ENCODE measurements around the gene SLC22A23.

Gene SLC22A23

DNA sequence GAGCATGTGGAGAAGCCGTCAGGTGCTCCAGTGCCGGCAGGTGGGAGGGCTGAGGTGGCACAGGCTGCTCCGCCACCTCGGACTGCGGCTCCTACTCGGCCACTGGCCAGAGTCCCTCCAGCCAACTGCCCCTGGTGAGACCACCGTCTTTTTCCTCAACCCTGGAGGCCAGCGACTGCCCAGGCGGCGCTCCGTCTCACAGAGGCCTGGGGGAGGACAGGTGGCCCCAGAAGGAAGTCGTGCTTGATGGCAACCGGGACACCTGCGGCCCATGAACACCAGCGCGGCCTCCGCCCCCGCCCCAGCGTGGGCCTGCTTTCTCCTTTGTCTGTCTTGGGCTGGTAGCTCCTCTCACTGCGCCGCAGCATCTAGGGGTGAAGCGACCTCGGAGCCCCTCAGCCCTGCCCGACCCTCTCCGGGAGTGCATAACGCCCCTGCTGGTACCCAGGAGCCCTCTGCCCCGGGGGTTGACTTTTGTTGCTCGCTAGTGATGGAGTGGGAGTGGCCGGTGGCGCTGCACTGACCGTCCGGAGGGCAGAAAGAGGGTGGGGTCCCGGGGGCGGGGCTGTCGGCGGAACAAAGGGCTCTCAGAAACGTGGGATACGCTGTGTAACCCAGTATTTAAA is 228.7 kb downstream of the SLC22A23 start:
- no peak overlapping the region for H3K27ac ChIP-seq (ENCODE audit: low read length)
- no peak for DNase-seq

DNA sequence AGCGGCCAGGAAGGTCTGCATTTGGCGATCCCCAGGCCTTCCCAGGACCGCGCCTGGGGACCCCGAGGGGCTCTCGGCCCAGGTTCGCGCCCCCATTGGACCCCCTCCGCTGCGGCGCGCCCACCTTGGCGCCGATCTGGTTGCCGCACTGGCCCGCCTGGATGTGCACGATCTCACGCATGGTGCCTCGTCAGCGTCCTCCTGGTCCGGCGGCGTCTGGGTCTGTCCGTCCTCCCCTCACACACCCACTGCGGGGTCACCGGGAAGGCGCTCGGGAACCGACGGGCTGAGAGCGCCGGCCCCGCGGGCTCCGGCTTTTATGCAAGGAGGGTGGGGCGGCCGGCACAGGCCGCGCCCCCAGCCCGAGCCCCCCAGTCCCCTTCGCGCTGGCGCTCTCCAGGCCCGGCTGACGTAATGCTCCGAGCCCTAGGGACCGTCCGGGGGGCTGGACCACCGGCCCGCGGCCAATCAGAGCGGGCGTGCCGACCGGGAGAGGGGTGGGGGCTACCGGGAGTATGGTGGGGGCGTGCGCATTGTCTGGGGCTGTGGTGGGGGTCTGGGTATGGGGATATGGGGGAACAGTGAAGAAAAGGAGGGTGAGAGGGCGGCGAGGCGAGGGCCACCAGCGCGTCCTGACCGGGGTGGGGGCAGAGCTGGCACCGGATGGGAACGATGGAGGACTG is 229.3 kb downstream of the SLC22A23 start, which contains the start of gene TUBB2B:
TUBB2B (minus strand) TSS at position 291 of the 683 bp plus-strand sequence; CDS start at position 181, 110 bp downstream.
- Histone ChIP-seq H3K4me1 (ENCODE audit: insufficient read depth, low read length) (no peaks in the 10 kb centered on the region), H3K4me2 (ENCODE audit: insufficient read depth, low read length) (no peak within 1 kb of the TSS), H3K9ac (ENCODE audit: low read depth, low read length) (no peak within 1 kb of the TSS), H3K9me3 (ENCODE audit: insufficient read depth, low read length, severe bottlenecking) (no peaks in the 10 kb centered on the region), H2AFZ (ENCODE audit: low read depth, low read length) (no peak within 1 kb of the TSS), H3K27me3 (ENCODE audit: insufficient read depth, low read length, poor library complexity) (peaks cover 9% of the 10 kb centered on the region), H3K36me3 (ENCODE audit: insufficient read depth, low read length) (no peaks in the 10 kb centered on the region), H3K4me3 (ENCODE audit: low read depth in 1 of 2, low read length in 2 of 2) (no peak within 1 kb of the TSS), H3K27ac (ENCODE audit: low read length) (no peak within 1 kb of the TSS), H4K20me1 (ENCODE audit: insufficient read depth, low read length) (no peaks in the 10 kb centered on the region), H3K79me2 (ENCODE audit: insufficient read depth, low read length) (no peaks in the 10 kb centered on the region)
- ATAC-seq (ENCODE audit: insufficient read depth, low read depth) (no peak), DNase-seq (no peak)
- no peak for TF ChIP-seq EZH2 (IDR thresholded peaks at IDR 0.05; ENCODE audit: borderline replicate concordance, low read depth, low read length, severe bottlenecking)
- TF ChIP-seq, protein P1, sequence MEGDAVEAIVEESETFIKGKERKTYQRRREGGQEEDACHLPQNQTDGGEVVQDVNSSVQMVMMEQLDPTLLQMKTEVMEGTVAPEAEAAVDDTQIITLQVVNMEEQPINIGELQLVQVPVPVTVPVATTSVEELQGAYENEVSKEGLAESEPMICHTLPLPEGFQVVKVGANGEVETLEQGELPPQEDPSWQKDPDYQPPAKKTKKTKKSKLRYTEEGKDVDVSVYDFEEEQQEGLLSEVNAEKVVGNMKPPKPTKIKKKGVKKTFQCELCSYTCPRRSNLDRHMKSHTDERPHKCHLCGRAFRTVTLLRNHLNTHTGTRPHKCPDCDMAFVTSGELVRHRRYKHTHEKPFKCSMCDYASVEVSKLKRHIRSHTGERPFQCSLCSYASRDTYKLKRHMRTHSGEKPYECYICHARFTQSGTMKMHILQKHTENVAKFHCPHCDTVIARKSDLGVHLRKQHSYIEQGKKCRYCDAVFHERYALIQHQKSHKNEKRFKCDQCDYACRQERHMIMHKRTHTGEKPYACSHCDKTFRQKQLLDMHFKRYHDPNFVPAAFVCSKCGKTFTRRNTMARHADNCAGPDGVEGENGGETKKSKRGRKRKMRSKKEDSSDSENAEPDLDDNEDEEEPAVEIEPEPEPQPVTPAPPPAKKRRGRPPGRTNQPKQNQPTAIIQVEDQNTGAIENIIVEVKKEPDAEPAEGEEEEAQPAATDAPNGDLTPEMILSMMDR (IDR thresholded peaks at IDR 0.05; ENCODE audit: borderline replicate concordance, extremely low read depth, low read length, poor library complexity, severe bottlenecking) = no peak

More for the DNA sequence above, 228.7 kb downstream of the SLC22A23 start:
- Histone ChIP-seq H4K20me1 (ENCODE audit: insufficient read depth, low read length) (no peaks in the 10 kb centered on the region), H3K4me1 (ENCODE audit: insufficient read depth, low read length) (no peaks in the 10 kb centered on the region), H3K4me3 (ENCODE audit: low read depth in 1 of 2, low read length in 2 of 2) (no peak overlapping the region), H3K9me3 (ENCODE audit: insufficient read depth, low read length, severe bottlenecking) (no peaks in the 10 kb centered on the region), H3K36me3 (ENCODE audit: insufficient read depth, low read length) (no peaks in the 10 kb centered on the region), H2AFZ (ENCODE audit: low read depth, low read length) (no peak overlapping the region), H3K4me2 (ENCODE audit: insufficient read depth, low read length) (no peak overlapping the region), H3K27me3 (ENCODE audit: insufficient read depth, low read length, poor library complexity) (peaks cover 9% of the 10 kb centered on the region), H3K79me2 (ENCODE audit: insufficient read depth, low read length) (no peaks in the 10 kb centered on the region), H3K9ac (ENCODE audit: low read depth, low read length) (no peak overlapping the region)
- no peak for ATAC-seq (ENCODE audit: insufficient read depth, low read depth)
- TF ChIP-seq, protein P1 (IDR thresholded peaks at IDR 0.05; ENCODE audit: borderline replicate concordance, extremely low read depth, low read length, poor library complexity, severe bottlenecking) = no peak
- TF ChIP-seq EZH2 (IDR thresholded peaks at IDR 0.05; ENCODE audit: borderline replicate concordance, low read depth, low read length, severe bottlenecking) = no peak

DNA sequence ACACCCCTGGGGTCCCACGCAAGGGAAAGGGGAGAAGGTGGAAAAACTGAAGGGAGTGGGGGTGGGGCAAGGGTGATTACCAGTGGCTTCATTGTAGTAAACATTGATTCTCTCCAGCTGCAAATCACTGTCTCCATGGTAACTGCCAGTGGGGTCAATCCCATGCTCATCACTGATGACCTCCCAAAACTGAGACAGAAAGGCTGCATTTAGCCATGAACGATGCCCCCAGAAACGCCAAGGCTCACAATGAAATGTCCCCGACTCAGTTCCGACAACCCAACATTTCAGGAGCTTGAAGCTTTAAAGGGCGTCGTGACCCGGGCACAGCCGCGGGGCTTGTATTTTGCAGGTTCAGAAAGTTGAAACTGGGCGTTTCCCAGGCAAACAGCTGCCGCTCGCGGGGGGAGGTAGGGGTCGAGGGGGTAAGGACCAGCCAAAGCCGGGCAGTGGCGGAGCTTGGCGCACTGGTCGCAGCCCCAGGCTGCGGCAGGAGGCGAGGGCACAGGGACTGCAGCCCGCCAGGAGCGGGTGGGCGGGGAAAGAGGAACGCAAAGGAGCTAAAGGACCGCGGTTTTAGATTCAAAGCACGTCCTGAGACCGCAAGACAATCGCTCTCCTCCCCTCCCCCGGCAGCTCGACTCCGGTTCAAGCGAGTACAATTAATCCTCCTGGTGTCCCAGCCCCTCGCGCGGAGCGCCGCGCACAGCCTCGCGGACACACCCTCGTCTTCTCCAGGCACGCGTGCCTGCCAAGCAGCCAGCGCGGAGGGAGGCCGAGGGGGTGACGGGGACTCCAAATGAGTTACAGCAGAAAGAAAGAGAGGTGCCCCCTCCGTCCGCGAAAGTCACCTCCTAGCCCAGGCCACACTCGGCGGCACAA is 230.1 kb downstream of the SLC22A23 start:
- H3K27me3 ChIP-seq (ENCODE audit: insufficient read depth, low read length, poor library complexity) = peaks cover 9% of the 10 kb centered on the region
- DNase-seq (no peak), ATAC-seq (ENCODE audit: insufficient read depth, low read depth) (no peak)
- H3K4me2 ChIP-seq (ENCODE audit: insufficient read depth, low read length) = no peak overlapping the region
- H2AFZ ChIP-seq (ENCODE audit: low read depth, low read length) = no peak overlapping the region
- H3K79me2 ChIP-seq (ENCODE audit: insufficient read depth, low read length) = no peaks in the 10 kb centered on the region
- TF ChIP-seq, protein P1 (IDR thresholded peaks at IDR 0.05; ENCODE audit: borderline replicate concordance, extremely low read depth, low read length, poor library complexity, severe bottlenecking) = no peak
- TF ChIP-seq EZH2 (IDR thresholded peaks at IDR 0.05; ENCODE audit: borderline replicate concordance, low read depth, low read length, severe bottlenecking) = no peak
- no peaks in the 10 kb centered on the region for H3K4me1 ChIP-seq (ENCODE audit: insufficient read depth, low read length)
- H3K4me3 ChIP-seq (ENCODE audit: low read depth in 1 of 2, low read length in 2 of 2) = no peak overlapping the region
- H4K20me1 ChIP-seq (ENCODE audit: insufficient read depth, low read length) = no peaks in the 10 kb centered on the region
- H3K9ac ChIP-seq (ENCODE audit: low read depth, low read length) = no peak overlapping the region
- no peak overlapping the region for H3K27ac ChIP-seq (ENCODE audit: low read length)
- no peaks in the 10 kb centered on the region for H3K9me3 ChIP-seq (ENCODE audit: insufficient read depth, low read length, severe bottlenecking)
- no peaks in the 10 kb centered on the region for H3K36me3 ChIP-seq (ENCODE audit: insufficient read depth, low read length)

Data from DND-41 (cell line).